ENCODE data around the gene MVB12B.
A peak's percentile ranks its signal among the peaks of the same experiment; 100 is the strongest.

Gene MVB12B

DNA sequence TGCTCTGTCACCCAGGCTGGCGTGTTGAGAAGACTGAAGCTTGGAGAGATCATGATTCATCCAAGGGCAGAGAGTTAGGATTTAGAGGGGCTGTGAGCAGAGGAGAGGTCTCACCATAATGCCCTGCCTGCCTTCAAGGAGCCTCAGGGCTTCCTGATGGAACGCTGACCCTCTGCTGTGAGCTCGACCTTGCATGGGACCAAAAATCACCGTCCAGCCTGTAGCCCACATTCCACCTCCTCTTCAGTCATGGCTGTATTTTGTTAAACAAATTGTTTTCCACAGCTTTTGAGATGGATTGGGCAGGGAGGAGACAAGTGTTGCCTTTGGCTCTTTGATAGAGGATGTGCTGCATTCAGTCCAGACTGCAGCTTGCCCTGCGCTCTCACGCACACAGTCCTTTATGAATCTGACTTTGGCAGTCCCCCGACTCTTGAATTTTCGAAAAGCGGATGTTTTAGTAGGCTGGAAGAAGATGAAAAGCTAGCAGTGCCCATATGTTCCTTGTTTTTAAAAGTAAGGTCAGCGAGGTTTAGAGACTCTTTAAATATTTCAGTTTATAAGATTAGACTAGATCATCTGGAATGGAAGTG, 79.5 kb downstream of the MVB12B start:
- in situ Hi-C loops (cut with MboI; ENCODE audit: low pct_unique_long_range_greater_than_20kb, low sequenced_read_pairs, unreplicated experiment): no loop called here
- TF ChIP-seq, protein P1, sequence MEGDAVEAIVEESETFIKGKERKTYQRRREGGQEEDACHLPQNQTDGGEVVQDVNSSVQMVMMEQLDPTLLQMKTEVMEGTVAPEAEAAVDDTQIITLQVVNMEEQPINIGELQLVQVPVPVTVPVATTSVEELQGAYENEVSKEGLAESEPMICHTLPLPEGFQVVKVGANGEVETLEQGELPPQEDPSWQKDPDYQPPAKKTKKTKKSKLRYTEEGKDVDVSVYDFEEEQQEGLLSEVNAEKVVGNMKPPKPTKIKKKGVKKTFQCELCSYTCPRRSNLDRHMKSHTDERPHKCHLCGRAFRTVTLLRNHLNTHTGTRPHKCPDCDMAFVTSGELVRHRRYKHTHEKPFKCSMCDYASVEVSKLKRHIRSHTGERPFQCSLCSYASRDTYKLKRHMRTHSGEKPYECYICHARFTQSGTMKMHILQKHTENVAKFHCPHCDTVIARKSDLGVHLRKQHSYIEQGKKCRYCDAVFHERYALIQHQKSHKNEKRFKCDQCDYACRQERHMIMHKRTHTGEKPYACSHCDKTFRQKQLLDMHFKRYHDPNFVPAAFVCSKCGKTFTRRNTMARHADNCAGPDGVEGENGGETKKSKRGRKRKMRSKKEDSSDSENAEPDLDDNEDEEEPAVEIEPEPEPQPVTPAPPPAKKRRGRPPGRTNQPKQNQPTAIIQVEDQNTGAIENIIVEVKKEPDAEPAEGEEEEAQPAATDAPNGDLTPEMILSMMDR (IDR thresholded peaks at IDR 0.05; ENCODE audit: extremely low read depth, insufficient read depth, missing control alignments): no peak
- DNase-seq (ENCODE audit: low spot score): no peak

DNA sequence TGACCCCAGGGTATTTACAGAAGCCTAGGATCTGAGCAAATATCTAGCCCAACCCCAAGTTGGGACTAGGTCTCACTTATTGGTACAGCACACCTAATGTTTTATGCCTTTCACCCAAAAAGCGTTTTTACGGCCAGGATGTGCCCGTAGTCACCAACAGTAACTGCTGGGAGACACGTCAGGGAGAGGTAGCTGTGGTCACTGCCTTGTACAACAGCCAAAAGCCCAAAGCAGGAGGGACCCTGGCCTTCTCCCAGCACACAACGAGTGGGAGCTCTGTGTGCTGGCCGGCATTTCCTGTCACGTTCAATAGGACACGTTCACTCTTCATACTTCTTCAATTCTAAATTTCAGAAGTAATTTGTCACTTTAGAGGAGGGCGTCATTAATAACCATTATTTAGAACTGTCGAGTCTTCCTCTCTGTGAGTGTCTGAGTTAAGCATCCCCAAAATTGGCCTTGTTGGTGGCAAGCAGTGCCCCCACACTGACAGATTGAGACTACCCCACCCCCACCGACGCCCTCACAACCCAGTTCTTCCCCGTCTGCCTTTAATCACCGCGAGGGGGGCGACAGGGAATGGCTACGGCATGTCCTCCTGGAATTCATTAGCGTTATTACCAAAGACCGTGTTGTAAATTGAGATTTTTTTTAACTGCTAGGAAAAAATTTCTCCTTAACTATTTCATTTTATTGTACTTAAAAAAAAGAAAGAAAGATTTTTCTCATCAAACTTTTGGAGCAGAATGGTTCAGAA, 80.7 kb downstream of the MVB12B start:
- TF ChIP-seq, protein P1 (IDR thresholded peaks at IDR 0.05; ENCODE audit: extremely low read depth, insufficient read depth, missing control alignments): no peak
- no peak for DNase-seq (ENCODE audit: low spot score)
- in situ Hi-C loops (cut with MboI; ENCODE audit: low pct_unique_long_range_greater_than_20kb, low sequenced_read_pairs, unreplicated experiment): no loop called here

DNA sequence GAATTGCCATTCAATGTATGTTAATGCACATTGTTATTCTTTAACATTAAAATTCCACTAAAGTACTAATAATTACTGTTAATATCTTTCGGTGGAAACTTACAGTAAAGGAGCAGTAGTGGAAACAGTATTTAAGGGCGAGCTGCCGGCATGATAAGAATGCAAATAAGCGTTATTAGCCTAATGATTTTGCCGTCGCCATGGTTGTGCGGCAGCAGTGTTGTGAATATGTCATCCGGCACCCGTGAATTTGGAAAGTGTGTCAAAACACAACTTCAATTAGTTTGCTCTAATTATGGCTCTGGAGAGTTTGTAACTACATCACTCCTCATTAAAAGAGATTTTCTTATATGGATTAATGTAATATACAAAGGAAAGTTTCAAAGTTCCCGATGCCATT, 81.4 kb downstream of the MVB12B start:
- DNase-seq (ENCODE audit: low spot score): no peak
- in situ Hi-C loops (cut with MboI; ENCODE audit: low pct_unique_long_range_greater_than_20kb, low sequenced_read_pairs, unreplicated experiment): no loop called here
- TF ChIP-seq, protein P1 (IDR thresholded peaks at IDR 0.05; ENCODE audit: extremely low read depth, insufficient read depth, missing control alignments): no peak

DNA sequence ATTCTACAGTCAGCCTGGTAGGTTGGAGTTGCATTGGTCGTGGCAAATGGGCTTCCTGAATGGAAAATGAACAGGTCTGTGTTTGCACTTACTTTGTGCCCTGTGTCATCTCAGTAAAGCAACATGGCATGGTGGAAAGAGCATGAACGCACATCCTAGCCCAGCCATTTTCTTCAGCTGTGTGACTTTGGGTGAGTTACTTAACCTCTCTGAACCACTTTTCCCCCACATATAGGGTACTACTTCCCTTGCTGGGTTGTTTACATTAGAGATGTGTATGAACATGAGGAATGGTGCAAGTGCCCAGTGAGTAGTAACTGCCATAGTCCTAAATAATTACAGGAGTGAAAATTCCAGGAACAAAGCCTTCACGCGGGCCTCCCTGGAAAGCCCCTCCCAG, 83.6 kb downstream of the MVB12B start:
- TF ChIP-seq, protein P1 (IDR thresholded peaks at IDR 0.05; ENCODE audit: extremely low read depth, insufficient read depth, missing control alignments): no peak
- DNase-seq (ENCODE audit: low spot score): no peak
- in situ Hi-C loops (cut with MboI; ENCODE audit: low pct_unique_long_range_greater_than_20kb, low sequenced_read_pairs, unreplicated experiment): no loop called here

DNA sequence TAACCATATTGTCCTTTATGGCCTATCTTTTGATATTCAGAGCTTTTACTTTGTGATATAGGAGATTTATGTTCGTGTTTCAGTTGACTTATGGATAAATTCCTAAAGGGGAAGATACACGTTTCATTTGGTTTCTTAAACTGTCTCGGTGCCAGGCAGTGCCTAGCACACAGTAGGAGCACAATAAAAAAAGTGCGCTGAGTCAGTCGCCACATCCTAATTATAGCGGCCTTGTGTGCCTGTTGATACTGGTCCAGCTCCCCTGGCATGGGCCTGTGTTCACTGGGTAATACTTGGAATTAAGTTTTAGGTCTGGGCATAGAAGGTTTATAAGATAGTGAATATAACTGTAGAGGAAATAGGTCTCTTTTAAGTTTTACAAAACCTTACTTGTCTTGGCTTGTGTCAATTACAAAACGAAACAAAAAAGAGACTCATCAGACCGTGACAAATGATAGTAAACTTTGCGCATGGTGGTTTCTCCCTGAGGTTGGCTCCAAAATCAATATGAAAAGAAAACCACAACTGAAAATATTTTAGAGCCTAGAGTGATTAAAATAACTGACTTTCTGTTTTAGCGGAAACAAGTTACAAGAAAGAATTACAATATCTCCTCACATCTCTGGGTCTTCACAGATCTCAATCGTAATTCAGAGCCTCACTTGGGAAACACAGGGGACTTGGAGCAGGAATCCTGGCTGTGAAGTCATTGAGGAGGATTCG, 84.8 kb downstream of the MVB12B start:
- peak; percentile 79 for DNase-seq (ENCODE audit: low spot score)
- TF ChIP-seq, protein P1 (IDR thresholded peaks at IDR 0.05; ENCODE audit: extremely low read depth, insufficient read depth, missing control alignments): no peak
- in situ Hi-C loops (cut with MboI; ENCODE audit: low pct_unique_long_range_greater_than_20kb, low sequenced_read_pairs, unreplicated experiment): no loop called here

DNA sequence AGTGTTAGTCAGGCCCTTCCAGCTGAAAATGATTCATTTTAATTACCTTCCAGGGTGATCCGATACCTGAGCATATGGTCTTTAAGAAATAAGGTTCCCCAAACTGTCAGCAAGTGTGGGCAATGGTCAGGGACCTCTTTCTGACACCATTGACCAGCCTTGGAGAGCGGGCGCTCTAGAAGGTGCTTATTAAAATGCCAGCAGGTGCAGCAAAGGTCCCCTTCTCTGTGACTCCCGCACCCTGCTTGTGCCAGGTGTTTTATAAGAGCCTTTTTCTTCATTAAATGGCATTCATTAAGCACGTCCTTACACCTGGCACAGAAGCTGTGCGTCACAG, 85.3 kb downstream of the MVB12B start:
- TF ChIP-seq, protein P1 (IDR thresholded peaks at IDR 0.05; ENCODE audit: extremely low read depth, insufficient read depth, missing control alignments): no peak
- no peak for DNase-seq (ENCODE audit: low spot score)
- in situ Hi-C loops (cut with MboI; ENCODE audit: low pct_unique_long_range_greater_than_20kb, low sequenced_read_pairs, unreplicated experiment): no loop called here
